ENCODE measurements around the gene PRTFDC1.

Gene PRTFDC1

GRCh38 chr10:24871011-24871935, 81.1 kb downstream of the PRTFDC1 start:
- DNase-seq, result no peak

- no peak for DNase-seq
Measured at GRCh38 chr10:24869354-24870015, 82.9 kb downstream of the PRTFDC1 start.

GRCh38 chr10:24866604-24867583, 85.5 kb downstream of the PRTFDC1 start:
- DNase-seq, result no peak

GRCh38 chr10:24865783-24866182, 86.6 kb downstream of the PRTFDC1 start:
- DNase-seq, result no peak

- no peak for DNase-seq
Measured at GRCh38 chr10:24862589-24862988, 89.8 kb downstream of the PRTFDC1 start.

- DNase-seq, result no peak
Measured at GRCh38 chr10:24858288-24859270, 93.8 kb downstream of the PRTFDC1 start.

GRCh38 chr10:24857031-24857725, 95.2 kb downstream of the PRTFDC1 start:
- DNase-seq, result no peak

- DNase-seq, result no peak
Measured at GRCh38 chr10:24854256-24854655, 98.2 kb downstream of the PRTFDC1 start.

GRCh38 chr10:24853661-24854060, 98.7 kb downstream of the PRTFDC1 start:
- no peak for DNase-seq

GRCh38 chr10:24851629-24852028, 100.8 kb downstream of the PRTFDC1 start:
- DNase-seq, result no peak

GRCh38 chr10:24850727-24851296, 101.6 kb downstream of the PRTFDC1 start:
- DNase-seq, result no peak

- DNase-seq, result no peak
Measured at GRCh38 chr10:24849501-24850299, 102.7 kb downstream of the PRTFDC1 start.

GRCh38 chr10:24849051-24849450, 103.4 kb downstream of the PRTFDC1 start:
- no peak for DNase-seq

- no peak for DNase-seq
Measured at GRCh38 chr10:24848195-24848594, 104.2 kb downstream of the PRTFDC1 start.

GRCh38 chr10:24847112-24848070, 105.0 kb downstream of the PRTFDC1 start:
- no peak for DNase-seq

- DNase-seq, result no peak
Measured at GRCh38 chr10:24844742-24845141, 107.7 kb downstream of the PRTFDC1 start.

- DNase-seq, result no peak
Measured at GRCh38 chr10:24843256-24843655, 109.2 kb downstream of the PRTFDC1 start.

GRCh38 chr10:24842856-24843255, 109.5 kb downstream of the PRTFDC1 start:
- DNase-seq, result no peak

GRCh38 chr10:24841530-24841929, 110.9 kb downstream of the PRTFDC1 start:
- no peak for DNase-seq

Measured in activated CD8-positive, alpha-beta memory T cell treated with anti-CD3 and anti-CD28 coated beads, Interleukin-2, amount 50 U/mL, for 48 hours (primary cell).